Measurements from ENCODE around the gene POLN.
A peak's percentile ranks its signal among the peaks of the same experiment; 100 is the strongest.

The POLN gene

GRCh38 chr4:2264481-2265041 is 22.6 kb upstream of the POLN start:
- DNase-seq (ENCODE audit: low read depth in 4 of 4, low spot score in 1 of 4) = no peak

- DNase-seq (ENCODE audit: low read depth in 4 of 4, low spot score in 1 of 4) = no peak
Measured at GRCh38 chr4:2263926-2264321, 22.0 kb upstream of the POLN start.

GRCh38 chr4:2262944-2263250 is 21.0 kb upstream of the POLN start:
- no peak for DNase-seq (ENCODE audit: low read depth in 4 of 4, low spot score in 1 of 4)

- peak; percentile 91 to 97 (median 93) for DNase-seq (ENCODE audit: low read depth in 4 of 4, low spot score in 1 of 4)
Measured at GRCh38 chr4:2262145-2262943, 20.4 kb upstream of the POLN start.

GRCh38 chr4:2261853-2262144 is 19.9 kb upstream of the POLN start, which contains the start of gene MXD4:
Gene MXD4, minus strand, starts transcription at chr4:2262109. Its CDS starts 129 bp downstream, at chr4:2261980.
- DNase-seq (ENCODE audit: low read depth in 4 of 4, low spot score in 1 of 4) = peak in 1 of 4 experiments; percentile 3

- peak in 3 of 4 experiments; percentile 19 to 30 (median 21) for DNase-seq (ENCODE audit: low read depth in 4 of 4, low spot score in 1 of 4)
Measured at GRCh38 chr4:2261110-2261852, 19.4 kb upstream of the POLN start.

- no peak for DNase-seq (ENCODE audit: low read depth in 4 of 4, low spot score in 1 of 4)
Measured at GRCh38 chr4:2260344-2261109, 18.6 kb upstream of the POLN start.

GRCh38 chr4:2259541-2260343 is 17.8 kb upstream of the POLN start:
- DNase-seq (ENCODE audit: low read depth in 4 of 4, low spot score in 1 of 4) = no peak

- no peak for DNase-seq (ENCODE audit: low read depth in 4 of 4, low spot score in 1 of 4)
Measured at GRCh38 chr4:2259036-2259540, 17.2 kb upstream of the POLN start.

- DNase-seq (ENCODE audit: low read depth in 4 of 4, low spot score in 1 of 4) = no peak
Measured at GRCh38 chr4:2258091-2259035, 16.4 kb upstream of the POLN start.

- DNase-seq (ENCODE audit: low read depth in 4 of 4, low spot score in 1 of 4) = no peak
Measured at GRCh38 chr4:2257361-2258081, 15.6 kb upstream of the POLN start.

- DNase-seq (ENCODE audit: low read depth in 4 of 4, low spot score in 1 of 4) = no peak
Measured at GRCh38 chr4:2256781-2257191, 14.9 kb upstream of the POLN start.

- DNase-seq (ENCODE audit: low read depth in 4 of 4, low spot score in 1 of 4) = no peak
Measured at GRCh38 chr4:2256156-2256731, 14.3 kb upstream of the POLN start.

GRCh38 chr4:2255501-2256155 is 13.7 kb upstream of the POLN start:
- DNase-seq (ENCODE audit: low read depth in 4 of 4, low spot score in 1 of 4) = no peak

GRCh38 chr4:2254665-2255500 is 13.0 kb upstream of the POLN start:
- DNase-seq (ENCODE audit: low read depth in 4 of 4, low spot score in 1 of 4) = no peak

- DNase-seq (ENCODE audit: low read depth in 4 of 4, low spot score in 1 of 4) = no peak
Measured at GRCh38 chr4:2253160-2254084, 11.5 kb upstream of the POLN start.

All from stimulated activated CD4-positive, alpha-beta T cell treated with anti-CD3 and anti-CD28 coated beads, Interleukin-1b, Interleukin-23, amount 100 ng/mL, for 24 hours (primary cell).